Measurements from ENCODE around the gene PNKD. TPM values are rescaled to one million over a fixed set of nuclear protein-coding genes. Genes with fewer than 3 reads are reported as not detected.

The PNKD gene
- total and polyA plus RNA-seq, 8 donors: 35.1 to 121 (median 111) TPM

GRCh38 chr2:218322768-218323525 lies 52.6 kb downstream of the PNKD start:
- 0 to 2% (median 1%) methylated on average over 20 to 69 of the region's 69 CpGs for WGBS, 5 donors
- Histone ChIP-seq H3K36me3 (no peaks in the 10 kb centered on the region), H3K4me1 (peaks cover 28 to 71% (median 57%) of the 10 kb centered on the region in 4 donors), H3K9me3 (no peaks in the 10 kb centered on the region), H3K4me3 (peak overlapping the region; percentile 64 to 90 (median 85)), H3K27ac (peak overlapping the region; percentile 88 to 95 (median 93)), H3K27me3 (no peaks in the 10 kb centered on the region)
- peak; percentile 79 to 95 for DNase-seq
- TF ChIP-seq POLR2AphosphoS5 (IDR thresholded peaks at IDR 0.05) (peak in 1 of 3 donors; percentile 22), EP300 (IDR thresholded peaks at IDR 0.05) (no peak)
- intact Hi-C loops (cut with DNase I; ENCODE audit: low total_unique reads): no loop called here

- Histone ChIP-seq H3K4me1 (peaks cover 28 to 78% (median 58%) of the 10 kb centered on the region in 4 donors), H3K4me3 (peak overlapping the region; percentile 64 to 90 (median 85)), H3K27ac (peak overlapping the region; percentile 88 to 95 (median 93)), H3K36me3 (no peaks in the 10 kb centered on the region), H3K9me3 (no peaks in the 10 kb centered on the region), H3K27me3 (no peaks in the 10 kb centered on the region)
- TF ChIP-seq EP300 (IDR thresholded peaks at IDR 0.05) (no peak), POLR2AphosphoS5 (IDR thresholded peaks at IDR 0.05) (no peak), POLR2A (IDR thresholded peaks at IDR 0.05) (no peak)
- TF ChIP-seq, protein P1, sequence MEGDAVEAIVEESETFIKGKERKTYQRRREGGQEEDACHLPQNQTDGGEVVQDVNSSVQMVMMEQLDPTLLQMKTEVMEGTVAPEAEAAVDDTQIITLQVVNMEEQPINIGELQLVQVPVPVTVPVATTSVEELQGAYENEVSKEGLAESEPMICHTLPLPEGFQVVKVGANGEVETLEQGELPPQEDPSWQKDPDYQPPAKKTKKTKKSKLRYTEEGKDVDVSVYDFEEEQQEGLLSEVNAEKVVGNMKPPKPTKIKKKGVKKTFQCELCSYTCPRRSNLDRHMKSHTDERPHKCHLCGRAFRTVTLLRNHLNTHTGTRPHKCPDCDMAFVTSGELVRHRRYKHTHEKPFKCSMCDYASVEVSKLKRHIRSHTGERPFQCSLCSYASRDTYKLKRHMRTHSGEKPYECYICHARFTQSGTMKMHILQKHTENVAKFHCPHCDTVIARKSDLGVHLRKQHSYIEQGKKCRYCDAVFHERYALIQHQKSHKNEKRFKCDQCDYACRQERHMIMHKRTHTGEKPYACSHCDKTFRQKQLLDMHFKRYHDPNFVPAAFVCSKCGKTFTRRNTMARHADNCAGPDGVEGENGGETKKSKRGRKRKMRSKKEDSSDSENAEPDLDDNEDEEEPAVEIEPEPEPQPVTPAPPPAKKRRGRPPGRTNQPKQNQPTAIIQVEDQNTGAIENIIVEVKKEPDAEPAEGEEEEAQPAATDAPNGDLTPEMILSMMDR (IDR thresholded peaks at IDR 0.05): no peak
- 4 to 7% (median 6%) methylated on average over 24 of the region's 24 CpGs for WGBS, 5 donors
- intact Hi-C loops (cut with DNase I; ENCODE audit: low total_unique reads): no loop called here
- peak in 1 of 2 donors; percentile 81 for DNase-seq
Observed at GRCh38 chr2:218323526-218324472, 53.5 kb downstream of the PNKD start.

- Histone ChIP-seq H3K4me3 (no peak overlapping the region), H3K36me3 (no peaks in the 10 kb centered on the region), H3K27ac (no peak overlapping the region), H3K9me3 (no peaks in the 10 kb centered on the region), H3K27me3 (no peaks in the 10 kb centered on the region), H3K4me1 (peaks cover 28 to 87% (median 66%) of the 10 kb centered on the region in 4 donors)
- DNase-seq: no peak
- 49 to 64% (median 60%) methylated on average over 4 of the region's 4 CpGs for WGBS, 5 donors
- intact Hi-C loops (cut with DNase I; ENCODE audit: low total_unique reads): no loop called here
- TF ChIP-seq POLR2A (IDR thresholded peaks at IDR 0.05) (no peak), EP300 (IDR thresholded peaks at IDR 0.05) (no peak), POLR2AphosphoS5 (IDR thresholded peaks at IDR 0.05) (no peak)
- TF ChIP-seq, protein P1 (IDR thresholded peaks at IDR 0.05): no peak
Observed at GRCh38 chr2:218325566-218326160, 55.3 kb downstream of the PNKD start.

DNA sequence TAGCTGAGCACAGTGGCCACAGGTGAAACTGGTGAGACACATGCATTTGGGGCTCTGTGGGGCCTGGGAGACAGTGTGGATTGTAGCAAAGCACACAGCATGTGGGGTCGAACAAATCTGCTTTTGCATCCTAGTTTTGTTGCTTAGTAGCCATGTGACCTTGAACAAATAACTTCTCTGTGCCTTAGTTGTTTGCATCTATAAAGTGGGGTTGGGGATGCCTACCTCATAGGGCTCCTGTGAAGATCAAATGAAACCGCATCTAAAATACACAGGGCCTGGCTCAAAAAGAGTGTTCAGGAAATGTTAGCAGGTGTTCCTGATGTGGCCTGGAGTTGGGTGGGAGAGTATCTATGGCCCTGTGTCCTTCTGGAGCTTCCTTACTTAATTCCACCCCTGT lies 56.0 kb downstream of the PNKD start:
- DNase-seq: no peak

More for the DNA sequence above, 56.0 kb downstream of the PNKD start:
- H3K36me3 ChIP-seq: no peaks in the 10 kb centered on the region
- WGBS, 5 donors: 34 to 63% (median 53%) methylated on average over 2 of the region's 2 CpGs
- no peaks in the 10 kb centered on the region for H3K9me3 ChIP-seq
- intact Hi-C loops (cut with DNase I; ENCODE audit: low total_unique reads): no loop called here
- peaks cover 28 to 87% (median 63%) of the 10 kb centered on the region in 4 donors for H3K4me1 ChIP-seq
- H3K27me3 ChIP-seq: no peaks in the 10 kb centered on the region
- no peak overlapping the region for H3K4me3 ChIP-seq
- H3K27ac ChIP-seq: no peak overlapping the region
- TF ChIP-seq EP300 (IDR thresholded peaks at IDR 0.05) (no peak), POLR2A (IDR thresholded peaks at IDR 0.05) (no peak), POLR2AphosphoS5 (IDR thresholded peaks at IDR 0.05) (no peak)
- TF ChIP-seq, protein P1 (IDR thresholded peaks at IDR 0.05): no peak

Measured in stomach (tissue), 9 donors.